NCI-H82 (cell line): ENCODE results near the gene UXS1.
"Not testable (repeated sequence)": the region's sequence is repeated elsewhere in the genome, so short reads cannot be mapped to it uniquely, and the experiment has no call there.

Experiments used
- DNase-seq: peaks from one replicate; lab custom pipeline; 2025; lab: John Stamatoyannopoulos, UW

The UXS1 gene

GRCh38 chr2:106160786-106161261 lies 33.3 kb downstream of the UXS1 start:
- DNase-seq = no peak

GRCh38 chr2:106159866-106160785 lies 34.0 kb downstream of the UXS1 start:
- no peak for DNase-seq

- DNase-seq = no peak
Measured at GRCh38 chr2:106158871-106159270, 35.2 kb downstream of the UXS1 start.

GRCh38 chr2:106158131-106158530 lies 36.0 kb downstream of the UXS1 start:
- no peak for DNase-seq

- no peak for DNase-seq
Measured at GRCh38 chr2:106157416-106157815, 36.7 kb downstream of the UXS1 start.

- no peak for DNase-seq
Measured at GRCh38 chr2:106156305-106157296, 37.5 kb downstream of the UXS1 start.

- no peak for DNase-seq
Measured at GRCh38 chr2:106153781-106154180, 40.3 kb downstream of the UXS1 start.

- no peak for DNase-seq
Measured at GRCh38 chr2:106147665-106148064, 46.4 kb downstream of the UXS1 start.

- no peak for DNase-seq
Measured at GRCh38 chr2:106147159-106147558, 46.9 kb downstream of the UXS1 start.

- peak; percentile 45 for DNase-seq
Measured at GRCh38 chr2:106144621-106145331, 49.3 kb downstream of the UXS1 start.

GRCh38 chr2:106143495-106144215 lies 50.4 kb downstream of the UXS1 start:
- peak; percentile 87 for DNase-seq

GRCh38 chr2:106142683-106143082 lies 51.4 kb downstream of the UXS1 start:
- no peak for DNase-seq

GRCh38 chr2:106140913-106141312 lies 53.2 kb downstream of the UXS1 start:
- no peak for DNase-seq

GRCh38 chr2:106140113-106140512 lies 54.0 kb downstream of the UXS1 start:
- DNase-seq = no peak

GRCh38 chr2:106139238-106139935 lies 54.7 kb downstream of the UXS1 start:
- no peak for DNase-seq

GRCh38 chr2:106138543-106139237 lies 55.4 kb downstream of the UXS1 start:
- no peak for DNase-seq

- no peak for DNase-seq
Measured at GRCh38 chr2:106137731-106138521, 56.2 kb downstream of the UXS1 start.

GRCh38 chr2:106131192-106131591 lies 62.9 kb downstream of the UXS1 start:
- not testable (repeated sequence) for DNase-seq
